GM12878 (cell line): ENCODE results near the gene CACNA1B. TPM values are rescaled to one million over a fixed set of nuclear protein-coding genes. Genes with fewer than 3 reads are reported as not detected.

Experiments used
- ATAC-seq: fragments of 200-7000 bp; cut with Tn5 transposase; 3 replicates; pipeline ENCODE4 v1.9.1; 2020; ENCODE audit warnings: mild to moderate bottlenecking, moderate library complexity
- BruUV-seq: library from RNA; stranded (reverse); fragments of 400-500 nt; replicated peaks from 2 replicates; lab custom pipeline; 2021; lab: Mats Ljungman, UMichigan
- CTCF ChIA-PET: fragments of 300-600 bp; sonication (Branson Sonifier 250); formaldehyde crosslinking; extraction: SDS; loops from one replicate; lab custom pipeline; 2021; ENCODE audit warnings: inconsistent platforms; lab: Yijun Ruan, JAX
- POLR2A ChIA-PET: fragments of 350-600 bp; formaldehyde crosslinking; extraction: SDS; loops from one replicate; lab custom pipeline; 2021; ENCODE audit warnings: inconsistent platforms; lab: Charles Lee
- RAD21 ChIA-PET: fragments of 300-600 bp; sonication (Branson Sonifier 250); formaldehyde crosslinking; loops from one replicate; lab custom pipeline; 2023; ENCODE audit warnings: antibody characterized with exemption; ENCODE audit not compliant: unreplicated experiment; lab: Charles Lee
- SMC1A ChIA-PET: fragments of 300-600 bp; sonication (Branson Sonifier 250); formaldehyde crosslinking; loops from one replicate; lab custom pipeline; 2023; ENCODE audit not compliant: unreplicated experiment, uncharacterized antibody; lab: Charles Lee
- DNase-seq: peaks from one replicate; pipeline ENCODE4 v3.0.0-alpha.2; 2011; ENCODE audit warnings: low read depth, low spot score
- FAIRE-seq: peaks from 3 replicates; lab custom pipeline; 2011; peaks lifted over from hg19 to GRCh38; lab: Jason Lieb, UNC
- H2AFZ ChIP-seq: 2 replicates; pipeline ENCODE4 v1.6.0; 2011; ENCODE audit warnings: low read depth, low read length, control low read depth; ENCODE audit not compliant: control insufficient read depth
- H3K27ac ChIP-seq: 2 replicates; pipeline ENCODE4 v1.5.1; 2011; ENCODE audit warnings: control low read depth; ENCODE audit not compliant: control insufficient read depth, insufficient read depth
- H3K27me3 ChIP-seq, 2 experiments: replicated peaks in 1 of 2; 2 replicates each; pipeline versions ENCODE4 v1.6.0 to v1.6.1; 2011; ENCODE audit warnings: low read length in 1 of 2; ENCODE audit not compliant: control insufficient read depth in 2 of 2, insufficient read depth in 2 of 2
- H3K36me3 ChIP-seq, 2 experiments: 2 replicates each; pipeline ENCODE4 v1.5.1; 2011; ENCODE audit warnings: low read length in 1 of 2; ENCODE audit not compliant: control insufficient read depth in 2 of 2, insufficient read depth in 2 of 2
- H3K4me1 ChIP-seq: 2 replicates; pipeline ENCODE4 v1.6.1; 2011; ENCODE audit warnings: mild to moderate bottlenecking, low read length, moderate library complexity, mixed read lengths; ENCODE audit not compliant: control insufficient read depth, insufficient read depth
- H3K4me2 ChIP-seq: 2 replicates; pipeline ENCODE4 v1.6.0; 2011; ENCODE audit warnings: control low read depth; ENCODE audit not compliant: control insufficient read depth, insufficient read depth
- H3K4me3 ChIP-seq: fragments of 200-600 bp; sonication (generic); 2 replicates; pipeline ENCODE4 v1.5.1; 2016
- H3K79me2 ChIP-seq: 2 replicates; pipeline ENCODE4 v1.6.0; 2011; ENCODE audit warnings: low read length; ENCODE audit not compliant: control insufficient read depth, insufficient read depth
- H3K9ac ChIP-seq: 2 replicates; pipeline ENCODE4 v1.8.0; 2011; ENCODE audit warnings: low read length, control low read depth, mixed read lengths; ENCODE audit not compliant: control insufficient read depth, insufficient read depth
- H3K9me3 ChIP-seq: replicated peaks from 3 replicates; pipeline ENCODE4 v1.5.1; 2011; ENCODE audit warnings: mild to moderate bottlenecking, low read length; ENCODE audit not compliant: control insufficient read depth, insufficient read depth
- H4K20me1 ChIP-seq: 2 replicates; pipeline ENCODE4 v1.6.0; 2011; ENCODE audit not compliant: control insufficient read depth, insufficient read depth
- BMI1 ChIP-seq: fragments of 450-650 bp; IDR thresholded peaks from 2 replicates; pipeline ENCODE4 v1.6.1; 2016; ENCODE audit warnings: mild to moderate bottlenecking, moderate library complexity, borderline replicate concordance
- CREB1 ChIP-seq: IDR thresholded peaks from 2 replicates; pipeline ENCODE4 v1.6.1; 2012; ENCODE audit warnings: low read depth, mild to moderate bottlenecking, inconsistent platforms
- GATAD2B ChIP-seq: fragments of 450-650 bp; conservative IDR thresholded peaks from 2 replicates; pipeline ENCODE4 v1.6.1; 2017; ENCODE audit warnings: low read depth, mild to moderate bottlenecking, moderate library complexity
- JUND ChIP-seq: IDR thresholded peaks from 2 replicates; pipeline ENCODE4 v1.6.1; 2012; ENCODE audit warnings: low read depth, mild to moderate bottlenecking, low read length, improper control_type of control experiment, moderate library complexity
- NFYA ChIP-seq: IDR thresholded peaks from 2 replicates; pipeline ENCODE4 v1.6.1; 2011; ENCODE audit warnings: low read depth, mild to moderate bottlenecking, low read length, improper control_type of control experiment, borderline replicate concordance
- NRF1 ChIP-seq: conservative IDR thresholded peaks from 2 replicates; pipeline ENCODE4 v1.6.1; 2011; ENCODE audit warnings: mild to moderate bottlenecking, low read depth, low read length, improper control_type of control experiment
- PBX3 ChIP-seq: IDR thresholded peaks from 2 replicates; pipeline ENCODE4 v1.6.1; 2011; ENCODE audit warnings: mild to moderate bottlenecking, low read depth, low read length, moderate library complexity; ENCODE audit not compliant: insufficient replicate concordance
- RCOR1 ChIP-seq: conservative IDR thresholded peaks from 2 replicates; pipeline ENCODE4 v1.6.1; 2012; ENCODE audit warnings: low read depth, low read length, improper control_type of control experiment
- SPI1 ChIP-seq: IDR thresholded peaks from 2 replicates; pipeline ENCODE4 v1.6.1; 2011; ENCODE audit warnings: low read depth, mild to moderate bottlenecking, low read length, moderate library complexity, borderline replicate concordance; ENCODE audit not compliant: insufficient read depth
- TCF12 ChIP-seq: IDR thresholded peaks from 2 replicates; pipeline ENCODE4 v1.6.1; 2011; ENCODE audit warnings: low read depth, mild to moderate bottlenecking, low read length
- TCF3 ChIP-seq: IDR thresholded peaks from 2 replicates; pipeline ENCODE4 v1.6.1; 2012; ENCODE audit warnings: low read depth, mild to moderate bottlenecking, low read length, borderline replicate concordance; ENCODE audit not compliant: insufficient read depth
- ZNF687 ChIP-seq: fragments of 450-650 bp; IDR thresholded peaks from 2 replicates; pipeline ENCODE4 v1.6.1; 2017; ENCODE audit warnings: mild to moderate bottlenecking, moderate library complexity
- WGBS: methylation state at CpG from one replicate; pipeline ENCODE4 v1.1.6; 2016; ENCODE audit warnings: low lambda C conversion rate; ENCODE audit not compliant: insufficient replicate concordance, insufficient coverage; ENCODE audit errors: missing lambda C conversion rate; 5-methylcytosine and 5-hydroxymethylcytosine counted together
- in situ Hi-C: fragments of 300-500 bp; cut with MboI; formaldehyde crosslinking; loops from 9 replicates; pipeline ENCODE4 v1.14.3; 2018; ENCODE audit warnings: mixed read lengths
- intact Hi-C: fragments of 100-400 bp; cut with micrococcal nuclease; formaldehyde crosslinking; loops from one replicate; pipeline ENCODE4 v1.14.2; 2022; ENCODE audit not compliant: unreplicated experiment
- polyA plus RNA-seq, 11 experiments: library from polyadenylated mRNA; depleted of rRNA in 4 of 11; unstranded in 6 of 11; stranded (reverse) in 5 of 11; fragments of >200 nt; fragmentation: Nextera tagmentation in 4 of 11; fragmentation: Illumina TruSeq in 1 of 11; extraction: Ambion mirVana in 4 of 11; extraction: Trizol in 1 of 11; gene quantifications; 1 replicate in 1 of 11; 2 replicates in 10 of 11; pipeline versions ENCODE4 v1.2.1 to v1.2.3, GENCODE V29; 2011 to 2016; ENCODE audit warnings: inconsistent platforms in 2 of 11, missing spikeins in 2 of 11, low read depth in 1 of 11
- total RNA-seq, 4 experiments: library from RNA; depleted of rRNA in 3 of 4; stranded (reverse); fragments of >200 nt in 3 of 4; fragmentation: Illumina TruSeq in 1 of 4; extraction: Trizol in 1 of 4; gene quantifications; 2 replicates each; pipeline versions ENCODE4 v1.2.1 to v1.2.3, GENCODE V29; 2013 to 2021
- TF ChIP-seq, protein P1 (sequence below): fragments of 450-650 bp; conservative IDR thresholded peaks from 2 replicates; pipeline ENCODE4 v1.6.1; 2017; ENCODE audit warnings: mild to moderate bottlenecking, moderate library complexity
- TF ChIP-seq, protein P2 (sequence below): IDR thresholded peaks from 2 replicates; pipeline ENCODE4 v1.6.1; 2011; ENCODE audit warnings: borderline replicate concordance, low read depth, mild to moderate bottlenecking, moderate library complexity, mixed read lengths, low read length; ENCODE audit not compliant: insufficient read depth; ENCODE audit errors: extremely low read length

Gene CACNA1B
- total and polyA plus RNA-seq, 10 of the 15 experiments (the other 5 are each of a cell fraction or from before 2014, with no cell fraction given): 0.01 to 0.03 (median 0.01) TPM; not detected in 7

DNA sequence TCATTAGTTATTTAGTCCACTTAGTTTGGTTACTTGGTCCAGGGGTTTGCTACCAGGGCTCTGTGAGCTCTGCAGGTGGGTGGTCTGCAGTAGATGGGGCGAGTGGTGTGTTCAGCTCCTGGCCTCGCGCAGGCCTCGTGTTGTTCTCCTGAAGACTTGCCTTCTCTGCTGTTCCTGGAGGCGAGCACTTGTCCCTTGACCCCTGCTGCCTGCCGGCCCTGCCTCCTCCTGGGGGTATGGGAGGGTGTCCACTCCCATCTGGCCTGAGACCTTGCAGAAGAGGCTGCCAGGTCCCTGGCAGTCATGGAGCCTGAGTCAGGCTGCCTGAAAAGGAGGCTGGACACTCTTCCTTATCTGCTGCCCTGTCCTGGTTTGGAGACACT is 137.0 kb downstream of the CACNA1B start:
- no peak overlapping the region for H3K4me2 ChIP-seq
- CTCF ChIA-PET: no interaction called here
- no peaks in the 10 kb centered on the region; a peak in 1 of 4 replicates for H3K27me3 ChIP-seq
- H3K79me2 ChIP-seq: no peaks in the 10 kb centered on the region
- BruUV-seq: no TSS peak
- no peaks in the 10 kb centered on the region for H4K20me1 ChIP-seq
- in situ Hi-C loops: no loop called here
- H3K36me3 ChIP-seq: no peaks in the 10 kb centered on the region
- 42% methylated on average over 6 of the region's 6 CpGs for WGBS
- no peaks in the 10 kb centered on the region for H3K4me1 ChIP-seq
- intact Hi-C loops: no loop called here
- FAIRE-seq (no peak), ATAC-seq (no peak), DNase-seq (no peak)
- H3K9ac ChIP-seq: no peak overlapping the region
- H2AFZ ChIP-seq: no peak overlapping the region
- SMC1A ChIA-PET: no interaction called here
- no peak overlapping the region for H3K27ac ChIP-seq
- H3K4me3 ChIP-seq: no peak overlapping the region
- no peaks in the 10 kb centered on the region for H3K9me3 ChIP-seq
- POLR2A ChIA-PET: no interaction called here
- RAD21 ChIA-PET: no interaction called here
- TF ChIP-seq BMI1 (no peak), SPI1 (no peak), JUND (no peak), NRF1 (no peak), TCF3 (no peak), ZNF687 (no peak), PBX3 (no peak), RCOR1 (no peak), CREB1 (no peak), GATAD2B (no peak), NFYA (no peak), TCF12 (no peak)
- TF ChIP-seq, protein P1, sequence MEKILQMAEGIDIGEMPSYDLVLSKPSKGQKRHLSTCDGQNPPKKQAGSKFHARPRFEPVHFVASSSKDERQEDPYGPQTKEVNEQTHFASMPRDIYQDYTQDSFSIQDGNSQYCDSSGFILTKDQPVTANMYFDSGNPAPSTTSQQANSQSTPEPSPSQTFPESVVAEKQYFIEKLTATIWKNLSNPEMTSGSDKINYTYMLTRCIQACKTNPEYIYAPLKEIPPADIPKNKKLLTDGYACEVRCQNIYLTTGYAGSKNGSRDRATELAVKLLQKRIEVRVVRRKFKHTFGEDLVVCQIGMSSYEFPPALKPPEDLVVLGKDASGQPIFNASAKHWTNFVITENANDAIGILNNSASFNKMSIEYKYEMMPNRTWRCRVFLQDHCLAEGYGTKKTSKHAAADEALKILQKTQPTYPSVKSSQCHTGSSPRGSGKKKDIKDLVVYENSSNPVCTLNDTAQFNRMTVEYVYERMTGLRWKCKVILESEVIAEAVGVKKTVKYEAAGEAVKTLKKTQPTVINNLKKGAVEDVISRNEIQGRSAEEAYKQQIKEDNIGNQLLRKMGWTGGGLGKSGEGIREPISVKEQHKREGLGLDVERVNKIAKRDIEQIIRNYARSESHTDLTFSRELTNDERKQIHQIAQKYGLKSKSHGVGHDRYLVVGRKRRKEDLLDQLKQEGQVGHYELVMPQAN: no peak
- TF ChIP-seq, protein P2, sequence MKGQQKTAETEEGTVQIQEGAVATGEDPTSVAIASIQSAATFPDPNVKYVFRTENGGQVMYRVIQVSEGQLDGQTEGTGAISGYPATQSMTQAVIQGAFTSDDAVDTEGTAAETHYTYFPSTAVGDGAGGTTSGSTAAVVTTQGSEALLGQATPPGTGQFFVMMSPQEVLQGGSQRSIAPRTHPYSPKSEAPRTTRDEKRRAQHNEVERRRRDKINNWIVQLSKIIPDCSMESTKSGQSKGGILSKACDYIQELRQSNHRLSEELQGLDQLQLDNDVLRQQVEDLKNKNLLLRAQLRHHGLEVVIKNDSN: no peak
